NB4 (cell line): ENCODE data around the gene METTL21C.

ENCODE experiments used
- CTCF ChIP-seq: IDR thresholded peaks from one replicate; pipeline ENCODE4 v1.5.1; 2012; ENCODE audit warnings: low read depth, low read length
- MYC ChIP-seq: IDR thresholded peaks from 2 replicates; pipeline ENCODE4 v1.6.1; 2011; ENCODE audit warnings: low read depth, low read length
- POLR2A ChIP-seq: IDR thresholded peaks from 2 replicates; pipeline ENCODE4 v1.6.1; 2011; ENCODE audit warnings: mild to moderate bottlenecking; ENCODE audit not compliant: insufficient read length; ENCODE audit errors: extremely low read depth

GRCh38 chr13:102682211-102682610 is 12.6 kb downstream of the METTL21C start:
- no peak for TF ChIP-seq CTCF
- no peak for TF ChIP-seq POLR2A
- no peak for TF ChIP-seq MYC
